Measurements from ENCODE around the gene NELL1.

Gene NELL1

GRCh38 chr11:21566521-21567117 lies 897.2 kb downstream of the NELL1 start:
- H3K27ac ChIP-seq, result no peak overlapping the region
- DNase-seq (ENCODE audit: low read depth, low spot score), result no peak

- no peak for DNase-seq (ENCODE audit: low read depth, low spot score)
Observed at GRCh38 chr11:21567645-21568290, 898.4 kb downstream of the NELL1 start.

GRCh38 chr11:21572210-21572609 lies 902.8 kb downstream of the NELL1 start:
- no peak for DNase-seq (ENCODE audit: low read depth, low spot score)

More at GRCh38 chr11:21567645-21568290, 898.4 kb downstream of the NELL1 start:
- no peak overlapping the region for H3K27ac ChIP-seq

GRCh38 chr11:21582791-21583190 lies 913.4 kb downstream of the NELL1 start:
- H3K27ac ChIP-seq, result no peak overlapping the region
- DNase-seq (ENCODE audit: low read depth, low spot score), result no peak

More at GRCh38 chr11:21572210-21572609, 902.8 kb downstream of the NELL1 start:
- no peak overlapping the region for H3K27ac ChIP-seq

- H3K27ac ChIP-seq, result no peak overlapping the region
- no peak for DNase-seq (ENCODE audit: low read depth, low spot score)
Observed at GRCh38 chr11:21588754-21589153, 919.4 kb downstream of the NELL1 start.

GRCh38 chr11:21602699-21603098 lies 933.3 kb downstream of the NELL1 start:
- H3K27ac ChIP-seq, result no peak overlapping the region
- DNase-seq (ENCODE audit: low read depth, low spot score), result no peak

- no peak for DNase-seq (ENCODE audit: low read depth, low spot score)
- H3K27ac ChIP-seq, result no peak overlapping the region
Observed at GRCh38 chr11:21603886-21604285, 934.5 kb downstream of the NELL1 start.

GRCh38 chr11:21604564-21604963 lies 935.2 kb downstream of the NELL1 start:
- DNase-seq (ENCODE audit: low read depth, low spot score), result no peak
- H3K27ac ChIP-seq, result no peak overlapping the region

- no peak overlapping the region for H3K27ac ChIP-seq
- no peak for DNase-seq (ENCODE audit: low read depth, low spot score)
Observed at GRCh38 chr11:21612326-21612725, 942.9 kb downstream of the NELL1 start.

- no peak overlapping the region for H3K27ac ChIP-seq
- no peak for DNase-seq (ENCODE audit: low read depth, low spot score)
Observed at GRCh38 chr11:21614961-21615360, 945.6 kb downstream of the NELL1 start.

GRCh38 chr11:21615955-21616371 lies 946.6 kb downstream of the NELL1 start:
- DNase-seq (ENCODE audit: low read depth, low spot score), result no peak
- no peak overlapping the region for H3K27ac ChIP-seq

GRCh38 chr11:21622566-21622965 lies 953.2 kb downstream of the NELL1 start:
- no peak for DNase-seq (ENCODE audit: low read depth, low spot score)
- H3K27ac ChIP-seq, result no peak overlapping the region

- no peak for DNase-seq (ENCODE audit: low read depth, low spot score)
- H3K27ac ChIP-seq, result no peak overlapping the region
Observed at GRCh38 chr11:21622995-21623394, 953.6 kb downstream of the NELL1 start.
